ENCODE measurements around the gene SNX20. TPM values are rescaled to one million over a fixed set of nuclear protein-coding genes. Genes with fewer than 3 reads are reported as not detected.

SNX20 gene
- polyA plus RNA-seq, 3 donors: 0.46 to 0.56 (median 0.54) TPM

Other genes starting within 250 kb of the SNX20 start
- 10 to 100 TPM in 2 of 3 donors, 1 to 10 TPM in 1; 9.3 to 11.2 (median 10.4) TPM for gene NKD1, start 132.9 kb downstream of the SNX20 start, polyA plus RNA-seq (ENCODE audit: insufficient read length in 3 of 3)
- gene NOD2, start 12.3 kb upstream of the SNX20 start, polyA plus RNA-seq (ENCODE audit: insufficient read length in 3 of 3): under 1 TPM; 0.23 to 0.32 (median 0.24) TPM
- 10 to 100 TPM; 22.7 to 29.3 (median 25.7) TPM for gene CYLD, start 60.8 kb upstream of the SNX20 start, polyA plus RNA-seq (ENCODE audit: insufficient read length in 3 of 3)

Measured in right renal cortex interstitium (tissue), 3 donors.